Adrenal gland (tissue), 5 donors: ENCODE data around the gene ROR1.

Source experiments
- CTCF ChIP-seq, 6 experiments: fragments of 450-650 bp in 4 of 6; fragments of 200-600 bp in 2 of 6; sonication (generic) in 1 of 6; IDR thresholded peaks; 1 replicate in 5 of 6; 2 replicates in 1 of 6; pipeline versions ENCODE4 v1.5.1 to v1.8.0; 2016 to 2021; ENCODE audit warnings: antibody characterized with exemption in 6 of 6, mild to moderate bottlenecking in 2 of 6, moderate library complexity in 1 of 6
- POLR2A ChIP-seq, 2 donors: fragments of 450-650 bp; IDR thresholded peaks; one replicate each; pipeline ENCODE4 v1.6.1; 2017; ENCODE audit warnings: antibody characterized with exemption in 2 of 2, mild to moderate bottlenecking in 2 of 2, moderate library complexity in 1 of 2
- donor health status: DM: no; HTN: no; CAD: no.

- TF ChIP-seq CTCF (IDR thresholded peaks at IDR 0.05) (no peak), POLR2A (IDR thresholded peaks at IDR 0.05) (no peak)
These were observed 454.5 kb downstream of the ROR1 start for GRCh38 chr1:64228167-64228957.
